ENCODE data around the gene KCTD20. TPM values are rescaled to one million over a fixed set of nuclear protein-coding genes. Genes with fewer than 3 reads are reported as not detected.

Gene KCTD20
- total and polyA plus RNA-seq, 9 of the 15 experiments (the other 6 are each of a cell fraction or from before 2014, with no cell fraction given) = 28.9 to 160 (median 70.6) TPM

GRCh38 chr6:36441307-36441894 lies 1.4 kb upstream of the KCTD20 start (continued):
- TF ChIP-seq ZNF407 (IDR thresholded peaks at IDR 0.05; ENCODE audit: low read depth) = no peak
- TF ChIP-seq CLOCK (CRISPR knock-in tag; IDR thresholded peaks at IDR 0.05; ENCODE audit: borderline replicate concordance) = no peak
- TF ChIP-seq SRF (CRISPR knock-in tag; IDR thresholded peaks at IDR 0.05) = peak in 1 of 2 experiments; percentile 41; a peak in 1 of 4 replicates
- TF ChIP-seq EP300 (IDR thresholded peaks at IDR 0.05; ENCODE audit: low read length) = peak; percentile 80
- no peak for TF ChIP-seq FIP1L1 (IDR thresholded peaks at IDR 0.05; ENCODE audit: low read depth, low read length, poor library complexity, severe bottlenecking)
- peak; percentile 12; the same call in 1 of the 2 replicates for TF ChIP-seq NCOR1 (IDR thresholded peaks at IDR 0.05)
- no peak for TF ChIP-seq UBTF (IDR thresholded peaks at IDR 0.05; ENCODE audit: borderline replicate concordance in 1 of 2, low read depth in 2 of 2, low read length in 2 of 2)
- TF ChIP-seq DPF2 (IDR thresholded peaks at IDR 0.05) = peak; percentile 88
- peak; percentile 90 for TF ChIP-seq ELF2 (CRISPR knock-in tag; IDR thresholded peaks at IDR 0.05)
- TF ChIP-seq DMBX1 (CRISPR knock-in tag; IDR thresholded peaks at IDR 0.05; ENCODE audit: borderline replicate concordance) = peak; percentile 78; the same call in 1 of the 2 replicates
